K562 (cell line): Measurements from ENCODE around the gene FBXW8. TPM values are rescaled to one million over a fixed set of nuclear protein-coding genes. Genes with fewer than 3 reads are reported as not detected.

Experiments
- BACH1 ChIP-seq: fragments of 200-800 bp; sonication (Bioruptor generic); IDR thresholded peaks from 2 replicates; pipeline ENCODE4 v1.6.1; 2016; ENCODE audit warnings: missing genetic modification characterization, missing compliant biosample characterization
- ERF ChIP-seq: fragments of 450-650 bp; formaldehyde crosslinking; IDR thresholded peaks from 2 replicates; pipeline ENCODE4 v1.4.0; 2020; ENCODE audit warnings: mild to moderate bottlenecking, mixed read lengths
- MECOM ChIP-seq: fragments of 250-450 bp; sonication (Bioruptor Pico); IDR thresholded peaks from 2 replicates; pipeline ENCODE4 v1.8.0; 2022; ENCODE audit warnings: inconsistent platforms
- MTA2 ChIP-seq: fragments of 450-650 bp; IDR thresholded peaks from 2 replicates; pipeline ENCODE4 v1.6.1; 2016; ENCODE audit warnings: low read depth
- OTX1 ChIP-seq: fragments of 450-650 bp; formaldehyde crosslinking; IDR thresholded peaks from 2 replicates; pipeline ENCODE4 v1.4.0; 2022; ENCODE audit warnings: mild to moderate bottlenecking
- PCBP1 ChIP-seq: fragments of 200-400 bp; formaldehyde crosslinking; IDR thresholded peaks from 2 replicates; pipeline ENCODE4 v1.6.1; 2018; ENCODE audit warnings: mild to moderate bottlenecking, low read depth, low read length; ENCODE audit not compliant: poor library complexity, severe bottlenecking
- POLR2A ChIP-seq: fragments of 450-650 bp; conservative IDR thresholded peaks from 2 replicates; pipeline ENCODE4 v1.6.1; 2016
- RFX1 ChIP-seq: fragments of 450-650 bp; IDR thresholded peaks from 2 replicates; pipeline ENCODE4 v1.6.1; 2016; ENCODE audit warnings: mild to moderate bottlenecking, moderate library complexity
- TAF1 ChIP-seq: IDR thresholded peaks from 2 replicates; pipeline ENCODE4 v1.6.1; 2011; ENCODE audit warnings: mild to moderate bottlenecking, low read length, moderate library complexity; ENCODE audit not compliant: insufficient read depth, control insufficient read depth, severe bottlenecking; ENCODE audit errors: extremely low read depth
- TAF7 ChIP-seq: fragments of 450-650 bp; IDR thresholded peaks from 2 replicates; pipeline ENCODE4 v1.6.1; 2016; ENCODE audit warnings: missing genetic modification characterization, missing compliant biosample characterization
- TCF3 ChIP-seq: sonication (generic); formaldehyde crosslinking; IDR thresholded peaks from 2 replicates; pipeline ENCODE4 v1.4.0; 2020; ENCODE audit warnings: mild to moderate bottlenecking, missing genetic modification reagents
- TCF7L2 ChIP-seq: fragments of 150-350 bp; IDR thresholded peaks from 2 replicates; pipeline ENCODE4 v1.6.1; 2016; ENCODE audit warnings: low read depth, mild to moderate bottlenecking, low read length, moderate library complexity
- ZBTB1 ChIP-seq: sonication (generic); formaldehyde crosslinking; IDR thresholded peaks from 2 replicates; pipeline ENCODE4 v1.8.1; 2023; ENCODE audit warnings: missing genetic modification reagents, low read depth, mild to moderate bottlenecking, borderline replicate concordance
- ZBTB33 ChIP-seq: sonication (generic); formaldehyde crosslinking; IDR thresholded peaks from 2 replicates; pipeline ENCODE4 v1.8.1; 2023; ENCODE audit warnings: mild to moderate bottlenecking, missing genetic modification reagents
- ZNF124 ChIP-seq: sonication (generic); formaldehyde crosslinking; IDR thresholded peaks from 2 replicates; pipeline ENCODE4 v1.8.1; 2022; ENCODE audit warnings: missing genetic modification reagents
- ZNF146 ChIP-seq: IDR thresholded peaks from one replicate; pipeline ENCODE4 v1.6.1; 2018; ENCODE audit warnings: missing compliant biosample characterization; ENCODE audit not compliant: unreplicated experiment
- ZNF232 ChIP-seq: sonication (generic); formaldehyde crosslinking; IDR thresholded peaks from 2 replicates; pipeline ENCODE4 v1.8.0; 2022; ENCODE audit warnings: mild to moderate bottlenecking, missing genetic modification reagents
- ZNF280A ChIP-seq: fragments of 450-650 bp; IDR thresholded peaks from 2 replicates; pipeline ENCODE4 v1.6.1; 2018; ENCODE audit warnings: mild to moderate bottlenecking, low read depth; ENCODE audit not compliant: partially characterized antibody
- ZNF395 ChIP-seq: fragments of 200-800 bp; sonication (Bioruptor generic); IDR thresholded peaks from 2 replicates; pipeline ENCODE4 v1.6.1; 2017; ENCODE audit warnings: missing genetic modification characterization, missing compliant biosample characterization
- ZNF57 ChIP-seq: fragments of 450-650 bp; formaldehyde crosslinking; IDR thresholded peaks from 2 replicates; pipeline ENCODE4 v1.4.0; 2020; ENCODE audit warnings: mild to moderate bottlenecking, moderate library complexity
- ZNF584 ChIP-seq: fragments of 200-800 bp; sonication (Bioruptor generic); IDR thresholded peaks from 2 replicates; pipeline ENCODE4 v1.6.1; 2016; ENCODE audit warnings: low read depth, mild to moderate bottlenecking, missing genetic modification characterization, missing compliant biosample characterization
- ZNF75A ChIP-seq: fragments of 450-650 bp; formaldehyde crosslinking; IDR thresholded peaks from 2 replicates; pipeline ENCODE4 v1.4.0; 2020; ENCODE audit warnings: mild to moderate bottlenecking
- polyA plus RNA-seq, 8 experiments: library from polyadenylated mRNA; depleted of rRNA in 4 of 8; stranded (reverse) in 5 of 8; unstranded in 3 of 8; fragments of >200 nt; fragmentation: Nextera tagmentation in 2 of 8; fragmentation: Illumina TruSeq in 1 of 8; extraction: Ambion mirVana in 2 of 8; extraction: Trizol in 1 of 8; gene quantifications; 2 replicates each; pipeline versions ENCODE4 v1.2.1 to v1.2.3, GENCODE V29; 2011 to 2014; ENCODE audit warnings: inconsistent platforms in 1 of 8, missing spikeins in 1 of 8
- total RNA-seq, 7 experiments: library from RNA; depleted of rRNA in 6 of 7; stranded (reverse); fragments of >200 nt in 6 of 7; fragmentation: Illumina TruSeq in 2 of 7; extraction: Trizol in 2 of 7; gene quantifications; 2 replicates each; pipeline versions ENCODE4 v1.2.1 to v1.2.3, GENCODE V29; 2011 to 2021; ENCODE audit warnings: low replicate concordance in 1 of 7
- TF ChIP-seq, protein P1 (sequence below), 2 experiments: fragments of 450-650 bp; IDR thresholded peaks; 2 replicates each; pipeline ENCODE4 v1.6.1; 2016

Gene FBXW8
- total and polyA plus RNA-seq, 9 of the 15 experiments (the other 6 are each of a cell fraction or from before 2014, with no cell fraction given): 0.58 to 8.3 (median 4.4) TPM

DNA sequence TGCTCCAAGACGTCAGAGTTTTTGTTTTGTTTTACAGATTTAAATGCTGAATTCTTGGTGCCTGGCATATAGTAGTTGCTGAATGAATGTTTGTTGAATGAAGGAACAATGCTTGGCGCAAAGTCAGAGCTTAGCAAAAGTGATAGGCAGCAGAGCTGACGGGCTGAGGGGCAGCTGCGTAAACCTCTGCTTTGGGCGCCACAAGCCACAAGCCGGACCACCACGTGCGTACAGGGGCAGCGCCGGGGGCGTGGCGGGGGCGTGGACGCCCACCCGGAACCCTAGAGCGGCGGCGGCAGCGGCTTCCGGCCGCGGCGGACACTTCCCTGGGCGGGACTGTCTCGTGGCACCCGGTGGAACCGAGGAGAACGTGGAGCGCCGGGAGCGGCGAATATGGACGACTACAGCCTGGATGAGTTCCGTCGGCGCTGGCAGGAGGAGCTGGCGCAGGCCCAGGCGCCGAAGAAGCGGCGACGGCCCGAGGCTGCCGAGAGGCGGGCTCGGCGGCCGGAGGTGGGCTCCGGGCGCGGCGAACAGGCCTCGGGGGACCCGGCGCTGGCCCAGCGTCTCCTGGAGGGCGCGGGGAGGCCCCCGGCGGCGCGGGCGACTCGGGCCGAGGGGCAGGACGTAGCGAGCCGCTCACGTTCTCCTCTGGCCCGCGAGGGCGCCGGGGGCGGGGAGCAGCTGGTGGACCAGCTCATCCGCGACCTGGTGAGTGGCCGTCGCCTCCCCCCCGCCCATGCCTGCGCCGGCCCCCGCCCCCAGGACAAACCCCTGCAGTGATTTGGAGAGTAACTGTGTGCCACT, at the start of gene FBXW8 (continued):
- peak; percentile 34; the same call in 1 of the 2 replicates for TF ChIP-seq ZBTB33 (CRISPR knock-in tag)
- peak; percentile 93 for TF ChIP-seq ZBTB1 (CRISPR knock-in tag)
- no peak for TF ChIP-seq TCF7L2
- TF ChIP-seq ZNF75A (CRISPR knock-in tag): no peak; the same call in 1 of the 2 replicates
- peak; percentile 61 for TF ChIP-seq PCBP1
- no peak for TF ChIP-seq ZNF584 (CRISPR knock-in tag)
- no peak for TF ChIP-seq MTA2
- TF ChIP-seq POLR2A: peak; percentile 66
- no peak for TF ChIP-seq ZNF395 (CRISPR knock-in tag)
- TF ChIP-seq ZNF124 (CRISPR knock-in tag): no peak
- TF ChIP-seq TCF3: 0 out of 2 replicates have a peak, but pooled peaks have one; percentile 19
- TF ChIP-seq ZNF232 (CRISPR knock-in tag): no peak
- TF ChIP-seq, protein P1, sequence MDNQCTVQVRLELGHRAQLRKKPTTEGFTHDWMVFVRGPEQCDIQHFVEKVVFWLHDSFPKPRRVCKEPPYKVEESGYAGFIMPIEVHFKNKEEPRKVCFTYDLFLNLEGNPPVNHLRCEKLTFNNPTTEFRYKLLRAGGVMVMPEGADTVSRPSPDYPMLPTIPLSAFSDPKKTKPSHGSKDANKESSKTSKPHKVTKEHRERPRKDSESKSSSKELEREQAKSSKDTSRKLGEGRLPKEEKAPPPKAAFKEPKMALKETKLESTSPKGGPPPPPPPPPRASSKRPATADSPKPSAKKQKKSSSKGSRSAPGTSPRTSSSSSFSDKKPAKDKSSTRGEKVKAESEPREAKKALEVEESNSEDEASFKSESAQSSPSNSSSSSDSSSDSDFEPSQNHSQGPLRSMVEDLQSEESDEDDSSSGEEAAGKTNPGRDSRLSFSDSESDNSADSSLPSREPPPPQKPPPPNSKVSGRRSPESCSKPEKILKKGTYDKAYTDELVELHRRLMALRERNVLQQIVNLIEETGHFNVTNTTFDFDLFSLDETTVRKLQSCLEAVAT (IDR thresholded peaks at IDR 0.05): no peak
- no peak for TF ChIP-seq OTX1 (CRISPR knock-in tag)
- TF ChIP-seq ZNF280A: no peak
- no peak for TF ChIP-seq ZNF57 (CRISPR knock-in tag)
- peak; percentile 46; the same call in 1 of the 2 replicates for TF ChIP-seq TAF7 (tag)
- TF ChIP-seq BACH1 (tag): no peak
- peak; percentile 79 for TF ChIP-seq TAF1
- no peak for TF ChIP-seq ZNF146
- TF ChIP-seq RFX1: no peak
- 0 out of 2 replicates have a peak, but pooled peaks have one; percentile 74 for TF ChIP-seq ERF (CRISPR knock-in tag)
- TF ChIP-seq MECOM (CRISPR knock-in tag): no peak
